ENCODE data around the gene RBM33. TPM values are rescaled to one million over a fixed set of nuclear protein-coding genes. Genes with fewer than 3 reads are reported as not detected.

Gene RBM33
- total and polyA plus RNA-seq, 2 of the 13 experiments (the other 11 are each of a cell fraction or from before 2014, with no cell fraction given): 12.4 to 28.9 TPM

DNA sequence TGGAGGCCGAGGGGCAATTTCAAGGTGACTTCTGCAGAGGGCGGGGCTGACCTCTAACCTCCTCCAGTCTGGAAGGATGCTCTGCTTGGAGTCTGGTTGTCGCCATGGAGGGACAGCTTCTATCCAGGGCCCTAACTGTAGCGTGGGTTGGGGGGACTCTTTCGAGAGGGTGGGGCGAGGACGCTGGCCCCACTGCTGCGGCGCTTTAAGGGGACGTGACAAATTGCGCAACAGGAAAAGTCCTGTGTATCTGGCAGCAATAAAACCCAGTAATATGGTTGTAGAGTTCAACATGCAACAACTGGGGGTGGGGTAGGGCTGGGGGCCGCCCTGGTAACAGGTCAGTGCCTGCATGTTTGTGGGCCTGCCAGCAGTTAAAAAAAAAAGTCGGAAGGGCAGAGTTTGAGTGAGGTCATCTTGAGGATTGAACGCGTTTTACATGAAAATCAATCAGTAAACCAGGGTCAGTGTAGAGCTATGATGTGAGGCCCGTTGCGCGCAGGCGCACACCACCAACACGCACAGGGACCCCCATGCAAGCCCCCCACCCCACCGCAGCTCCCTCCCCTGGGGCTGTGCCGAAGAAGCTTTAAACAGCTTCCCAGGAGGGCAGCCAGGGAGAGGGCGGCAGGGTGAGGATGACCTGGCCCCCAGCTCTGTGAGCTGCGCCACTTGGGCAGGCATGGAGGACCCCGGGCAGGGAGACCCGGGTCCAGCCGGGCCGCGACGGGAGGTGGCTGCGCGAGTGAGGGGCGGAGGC lies 163.5 kb downstream of the RBM33 start (continued):
- TF ChIP-seq, protein P1, sequence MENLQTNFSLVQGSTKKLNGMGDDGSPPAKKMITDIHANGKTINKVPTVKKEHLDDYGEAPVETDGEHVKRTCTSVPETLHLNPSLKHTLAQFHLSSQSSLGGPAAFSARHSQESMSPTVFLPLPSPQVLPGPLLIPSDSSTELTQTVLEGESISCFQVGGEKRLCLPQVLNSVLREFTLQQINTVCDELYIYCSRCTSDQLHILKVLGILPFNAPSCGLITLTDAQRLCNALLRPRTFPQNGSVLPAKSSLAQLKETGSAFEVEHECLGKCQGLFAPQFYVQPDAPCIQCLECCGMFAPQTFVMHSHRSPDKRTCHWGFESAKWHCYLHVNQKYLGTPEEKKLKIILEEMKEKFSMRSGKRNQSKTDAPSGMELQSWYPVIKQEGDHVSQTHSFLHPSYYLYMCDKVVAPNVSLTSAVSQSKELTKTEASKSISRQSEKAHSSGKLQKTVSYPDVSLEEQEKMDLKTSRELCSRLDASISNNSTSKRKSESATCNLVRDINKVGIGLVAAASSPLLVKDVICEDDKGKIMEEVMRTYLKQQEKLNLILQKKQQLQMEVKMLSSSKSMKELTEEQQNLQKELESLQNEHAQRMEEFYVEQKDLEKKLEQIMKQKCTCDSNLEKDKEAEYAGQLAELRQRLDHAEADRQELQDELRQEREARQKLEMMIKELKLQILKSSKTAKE (CRISPR knock-in tag; IDR thresholded peaks at IDR 0.05; ENCODE audit: borderline replicate concordance): peak; percentile 44
- no peak for TF ChIP-seq CBX2 (IDR thresholded peaks at IDR 0.05; ENCODE audit: low read depth, low read length)
- no peak for TF ChIP-seq CBX2 (CRISPR knock-in tag; IDR thresholded peaks at IDR 0.05; ENCODE audit: low read depth)
- TF ChIP-seq, protein P2, sequence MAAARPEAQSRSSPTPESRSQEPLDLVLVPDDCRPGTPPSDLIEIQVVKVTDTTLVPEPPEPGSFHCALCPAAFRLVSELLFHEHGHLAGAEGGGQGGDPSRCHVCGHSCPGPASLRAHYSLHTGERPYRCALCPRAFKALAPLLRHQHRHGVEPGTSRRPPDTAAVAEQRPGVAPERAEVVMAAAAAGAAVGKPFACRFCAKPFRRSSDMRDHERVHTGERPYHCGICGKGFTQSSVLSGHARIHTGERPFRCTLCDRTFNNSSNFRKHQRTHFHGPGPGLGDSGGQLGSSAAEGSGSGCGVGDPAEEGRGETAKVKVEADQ (CRISPR knock-in tag; IDR thresholded peaks at IDR 0.05; ENCODE audit: borderline replicate concordance): no peak
- TF ChIP-seq MXI1 (IDR thresholded peaks at IDR 0.05; ENCODE audit: borderline replicate concordance, low read depth, low read length): no peak
- TF ChIP-seq KAT8 (CRISPR knock-in tag; IDR thresholded peaks at IDR 0.05): 0 out of 2 replicates have a peak, but pooled peaks have one; percentile 22
- TF ChIP-seq ZEB1 (IDR thresholded peaks at IDR 0.05; ENCODE audit: insufficient replicate concordance, low read depth): no peak
- TF ChIP-seq TGIF2 (CRISPR knock-in tag; IDR thresholded peaks at IDR 0.05): no peak
- no peak for TF ChIP-seq AGO1 (IDR thresholded peaks at IDR 0.05; ENCODE audit: low read depth, low read length, poor library complexity, severe bottlenecking)
- no peak for TF ChIP-seq SP1 (IDR thresholded peaks at IDR 0.05)
- TF ChIP-seq SP1 (CRISPR knock-in tag; IDR thresholded peaks at IDR 0.05): no peak
- peak; percentile 70; the same call in 1 of the 2 replicates for TF ChIP-seq RXRB (CRISPR knock-in tag; IDR thresholded peaks at IDR 0.05; ENCODE audit: borderline replicate concordance)
- no peak; the same call in 1 of the 2 replicates for TF ChIP-seq FOXK1 (CRISPR knock-in tag; IDR thresholded peaks at IDR 0.05; ENCODE audit: borderline replicate concordance, low read depth)
- TF ChIP-seq, protein P3, sequence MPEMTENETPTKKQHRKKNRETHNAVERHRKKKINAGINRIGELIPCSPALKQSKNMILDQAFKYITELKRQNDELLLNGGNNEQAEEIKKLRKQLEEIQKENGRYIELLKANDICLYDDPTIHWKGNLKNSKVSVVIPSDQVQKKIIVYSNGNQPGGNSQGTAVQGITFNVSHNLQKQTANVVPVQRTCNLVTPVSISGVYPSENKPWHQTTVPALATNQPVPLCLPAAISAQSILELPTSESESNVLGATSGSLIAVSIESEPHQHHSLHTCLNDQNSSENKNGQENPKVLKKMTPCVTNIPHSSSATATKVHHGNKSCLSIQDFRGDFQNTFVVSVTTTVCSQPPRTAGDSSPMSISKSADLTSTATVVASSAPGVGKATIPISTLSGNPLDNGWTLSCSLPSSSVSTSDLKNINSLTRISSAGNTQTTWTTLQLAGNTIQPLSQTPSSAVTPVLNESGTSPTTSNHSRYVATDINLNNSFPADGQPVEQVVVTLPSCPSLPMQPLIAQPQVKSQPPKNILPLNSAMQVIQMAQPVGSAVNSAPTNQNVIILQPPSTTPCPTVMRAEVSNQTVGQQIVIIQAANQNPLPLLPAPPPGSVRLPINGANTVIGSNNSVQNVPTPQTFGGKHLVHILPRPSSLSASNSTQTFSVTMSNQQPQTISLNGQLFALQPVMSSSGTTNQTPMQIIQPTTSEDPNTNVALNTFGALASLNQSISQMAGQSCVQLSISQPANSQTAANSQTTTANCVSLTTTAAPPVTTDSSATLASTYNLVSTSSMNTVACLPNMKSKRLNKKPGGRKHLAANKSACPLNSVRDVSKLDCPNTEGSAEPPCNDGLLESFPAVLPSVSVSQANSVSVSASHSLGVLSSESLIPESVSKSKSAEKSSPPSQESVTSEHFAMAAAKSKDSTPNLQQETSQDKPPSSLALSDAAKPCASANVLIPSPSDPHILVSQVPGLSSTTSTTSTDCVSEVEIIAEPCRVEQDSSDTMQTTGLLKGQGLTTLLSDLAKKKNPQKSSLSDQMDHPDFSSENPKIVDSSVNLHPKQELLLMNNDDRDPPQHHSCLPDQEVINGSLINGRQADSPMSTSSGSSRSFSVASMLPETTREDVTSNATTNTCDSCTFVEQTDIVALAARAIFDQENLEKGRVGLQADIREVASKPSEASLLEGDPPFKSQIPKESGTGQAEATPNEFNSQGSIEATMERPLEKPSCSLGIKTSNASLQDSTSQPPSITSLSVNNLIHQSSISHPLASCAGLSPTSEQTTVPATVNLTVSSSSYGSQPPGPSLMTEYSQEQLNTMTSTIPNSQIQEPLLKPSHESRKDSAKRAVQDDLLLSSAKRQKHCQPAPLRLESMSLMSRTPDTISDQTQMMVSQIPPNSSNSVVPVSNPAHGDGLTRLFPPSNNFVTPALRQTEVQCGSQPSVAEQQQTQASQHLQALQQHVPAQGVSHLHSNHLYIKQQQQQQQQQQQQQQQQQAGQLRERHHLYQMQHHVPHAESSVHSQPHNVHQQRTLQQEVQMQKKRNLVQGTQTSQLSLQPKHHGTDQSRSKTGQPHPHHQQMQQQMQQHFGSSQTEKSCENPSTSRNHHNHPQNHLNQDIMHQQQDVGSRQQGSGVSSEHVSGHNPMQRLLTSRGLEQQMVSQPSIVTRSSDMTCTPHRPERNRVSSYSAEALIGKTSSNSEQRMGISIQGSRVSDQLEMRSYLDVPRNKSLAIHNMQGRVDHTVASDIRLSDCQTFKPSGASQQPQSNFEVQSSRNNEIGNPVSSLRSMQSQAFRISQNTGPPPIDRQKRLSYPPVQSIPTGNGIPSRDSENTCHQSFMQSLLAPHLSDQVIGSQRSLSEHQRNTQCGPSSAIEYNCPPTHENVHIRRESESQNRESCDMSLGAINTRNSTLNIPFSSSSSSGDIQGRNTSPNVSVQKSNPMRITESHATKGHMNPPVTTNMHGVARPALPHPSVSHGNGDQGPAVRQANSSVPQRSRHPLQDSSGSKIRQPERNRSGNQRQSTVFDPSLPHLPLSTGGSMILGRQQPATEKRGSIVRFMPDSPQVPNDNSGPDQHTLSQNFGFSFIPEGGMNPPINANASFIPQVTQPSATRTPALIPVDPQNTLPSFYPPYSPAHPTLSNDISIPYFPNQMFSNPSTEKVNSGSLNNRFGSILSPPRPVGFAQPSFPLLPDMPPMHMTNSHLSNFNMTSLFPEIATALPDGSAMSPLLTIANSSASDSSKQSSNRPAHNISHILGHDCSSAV (CRISPR knock-in tag; IDR thresholded peaks at IDR 0.05; ENCODE audit: borderline replicate concordance): no peak
- TF ChIP-seq, protein P4, sequence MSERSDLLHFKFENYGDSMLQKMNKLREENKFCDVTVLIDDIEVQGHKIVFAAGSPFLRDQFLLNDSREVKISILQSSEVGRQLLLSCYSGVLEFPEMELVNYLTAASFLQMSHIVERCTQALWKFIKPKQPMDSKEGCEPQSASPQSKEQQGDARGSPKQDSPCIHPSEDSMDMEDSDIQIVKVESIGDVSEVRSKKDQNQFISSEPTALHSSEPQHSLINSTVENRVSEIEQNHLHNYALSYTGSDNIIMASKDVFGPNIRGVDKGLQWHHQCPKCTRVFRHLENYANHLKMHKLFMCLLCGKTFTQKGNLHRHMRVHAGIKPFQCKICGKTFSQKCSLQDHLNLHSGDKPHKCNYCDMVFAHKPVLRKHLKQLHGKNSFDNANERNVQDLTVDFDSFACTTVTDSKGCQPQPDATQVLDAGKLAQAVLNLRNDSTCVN (CRISPR knock-in tag; IDR thresholded peaks at IDR 0.05; ENCODE audit: borderline replicate concordance): no peak; the same call in 1 of the 2 replicates
- TF ChIP-seq ZNF225 (CRISPR knock-in tag; IDR thresholded peaks at IDR 0.05): no peak
- no peak for TF ChIP-seq ZNF703 (CRISPR knock-in tag; IDR thresholded peaks at IDR 0.05; ENCODE audit: borderline replicate concordance)
